Loucy (cell line): ENCODE data around the gene ADORA1.

Source experiments
- H2AFZ ChIP-seq: fragments of 200-600 bp; sonication (generic); 2 replicates; pipeline ENCODE4 v1.6.0; 2016; ENCODE audit warnings: antibody characterized with exemption, mild to moderate bottlenecking, low read length, moderate library complexity
- H3F3A ChIP-seq: fragments of 200-600 bp; 2 replicates; pipeline ENCODE4 v1.6.0; 2016; ENCODE audit warnings: antibody characterized with exemption, low read depth, mild to moderate bottlenecking
- H3K27me3 ChIP-seq: fragments of 200-600 bp; sonication (generic); 2 replicates; pipeline ENCODE4 v1.6.1; 2014; ENCODE audit warnings: low read length, mild to moderate bottlenecking; ENCODE audit not compliant: insufficient read depth, poor library complexity, severe bottlenecking
- H3K36me3 ChIP-seq: fragments of 200-600 bp; sonication (generic); 2 replicates; pipeline ENCODE4 v1.6.1; 2016; ENCODE audit warnings: low read length; ENCODE audit not compliant: insufficient read depth
- H3K4me1 ChIP-seq: fragments of 200-600 bp; sonication (generic); 2 replicates; pipeline ENCODE4 v1.5.1; 2014; ENCODE audit warnings: low read length, mild to moderate bottlenecking; ENCODE audit not compliant: insufficient read depth, poor library complexity, severe bottlenecking
- H3K4me2 ChIP-seq: fragments of 200-600 bp; sonication (generic); 2 replicates; pipeline ENCODE4 v1.6.0; 2014; ENCODE audit warnings: antibody characterized with exemption, low read length, low read depth, mild to moderate bottlenecking; ENCODE audit not compliant: poor library complexity, severe bottlenecking
- H3K4me3 ChIP-seq: fragments of 200-600 bp; sonication (generic); 2 replicates; pipeline ENCODE4 v1.5.1; 2014; ENCODE audit warnings: low read length, mild to moderate bottlenecking, mixed read lengths; ENCODE audit not compliant: poor library complexity, severe bottlenecking
- H3K79me2 ChIP-seq: fragments of 200-600 bp; sonication (generic); 2 replicates; pipeline ENCODE4 v1.6.1; 2014; ENCODE audit warnings: low read length; ENCODE audit not compliant: insufficient read depth
- H3K9ac ChIP-seq: fragments of 200-600 bp; sonication (generic); 2 replicates; pipeline ENCODE4 v1.6.0; 2014; ENCODE audit warnings: mild to moderate bottlenecking, low read depth, low read length, moderate library complexity; ENCODE audit not compliant: poor library complexity, severe bottlenecking
- H3K9me2 ChIP-seq: fragments of 200-600 bp; sonication (generic); replicated peaks from 2 replicates; pipeline ENCODE4 v1.6.1; 2016; ENCODE audit warnings: low read depth, low read length, mixed read lengths
- H3K9me3 ChIP-seq: fragments of 200-600 bp; sonication (generic); 2 replicates; pipeline ENCODE4 v1.6.1; 2014; ENCODE audit warnings: mild to moderate bottlenecking, antibody characterized with exemption, low read length, low read depth; ENCODE audit not compliant: insufficient read depth
- H4K20me1 ChIP-seq: fragments of 200-600 bp; sonication (generic); 2 replicates; pipeline ENCODE4 v1.6.0; 2014; ENCODE audit warnings: antibody characterized with exemption, low read length, mild to moderate bottlenecking; ENCODE audit not compliant: insufficient read depth, poor library complexity, severe bottlenecking
- CTCF ChIP-seq: fragments of 200-600 bp; sonication (generic); conservative IDR thresholded peaks from 2 replicates; pipeline ENCODE4 v1.5.1; 2014; ENCODE audit warnings: mild to moderate bottlenecking, antibody characterized with exemption, low read length
- EZH2phosphoT487 ChIP-seq: fragments of 200-600 bp; IDR thresholded peaks from 2 replicates; pipeline ENCODE4 v1.6.1; 2018; ENCODE audit warnings: antibody characterized with exemption, mild to moderate bottlenecking, moderate library complexity, borderline replicate concordance

ADORA1 gene

DNA sequence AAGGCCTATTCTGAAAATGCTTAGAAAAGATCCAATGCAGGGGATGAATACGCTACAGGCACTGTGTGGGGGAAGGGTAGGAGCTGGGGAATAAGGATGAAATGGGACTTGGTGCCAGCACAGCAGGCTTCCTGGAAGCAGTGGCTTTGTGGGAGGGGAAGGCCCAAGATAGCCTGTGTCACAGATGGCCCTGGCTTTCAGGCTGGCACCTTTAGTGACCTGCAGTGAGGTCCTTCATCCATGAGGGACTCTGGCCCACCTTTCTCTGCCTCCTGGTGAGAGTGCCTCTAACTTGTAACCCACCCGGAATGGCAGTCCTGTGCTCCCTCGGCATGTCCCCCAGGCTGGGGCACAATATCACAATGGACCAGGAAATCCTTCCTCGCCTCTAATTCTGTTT, 58.1 kb downstream of the ADORA1 start:
- Histone ChIP-seq H3K27me3 (no peaks in the 10 kb centered on the region), H3K4me1 (no peaks in the 10 kb centered on the region), H3K36me3 (no peaks in the 10 kb centered on the region), H3K9me2 (no peaks in the 10 kb centered on the region), H2AFZ (no peak overlapping the region), H3K9ac (no peak overlapping the region), H4K20me1 (no peaks in the 10 kb centered on the region), H3K4me2 (no peak overlapping the region), H3K4me3 (no peak overlapping the region), H3F3A (no peaks in the 10 kb centered on the region), H3K79me2 (no peaks in the 10 kb centered on the region), H3K9me3 (no peaks in the 10 kb centered on the region)
- no peak for TF ChIP-seq CTCF
- TF ChIP-seq EZH2phosphoT487: no peak

- no peak overlapping the region for H2AFZ ChIP-seq
- no peaks in the 10 kb centered on the region for H3K27me3 ChIP-seq
- H3K4me1 ChIP-seq: no peaks in the 10 kb centered on the region
- H3F3A ChIP-seq: no peaks in the 10 kb centered on the region
- H3K9me2 ChIP-seq: no peaks in the 10 kb centered on the region
- no peaks in the 10 kb centered on the region for H4K20me1 ChIP-seq
- TF ChIP-seq CTCF (no peak), EZH2phosphoT487 (no peak)
- no peak overlapping the region for H3K4me2 ChIP-seq
- no peak overlapping the region for H3K9ac ChIP-seq
- H3K9me3 ChIP-seq: no peaks in the 10 kb centered on the region
- H3K4me3 ChIP-seq: no peak overlapping the region
- no peaks in the 10 kb centered on the region for H3K36me3 ChIP-seq
- no peaks in the 10 kb centered on the region for H3K79me2 ChIP-seq
Measured at GRCh38 chr1:203186091-203186445, 58.5 kb downstream of the ADORA1 start.

DNA sequence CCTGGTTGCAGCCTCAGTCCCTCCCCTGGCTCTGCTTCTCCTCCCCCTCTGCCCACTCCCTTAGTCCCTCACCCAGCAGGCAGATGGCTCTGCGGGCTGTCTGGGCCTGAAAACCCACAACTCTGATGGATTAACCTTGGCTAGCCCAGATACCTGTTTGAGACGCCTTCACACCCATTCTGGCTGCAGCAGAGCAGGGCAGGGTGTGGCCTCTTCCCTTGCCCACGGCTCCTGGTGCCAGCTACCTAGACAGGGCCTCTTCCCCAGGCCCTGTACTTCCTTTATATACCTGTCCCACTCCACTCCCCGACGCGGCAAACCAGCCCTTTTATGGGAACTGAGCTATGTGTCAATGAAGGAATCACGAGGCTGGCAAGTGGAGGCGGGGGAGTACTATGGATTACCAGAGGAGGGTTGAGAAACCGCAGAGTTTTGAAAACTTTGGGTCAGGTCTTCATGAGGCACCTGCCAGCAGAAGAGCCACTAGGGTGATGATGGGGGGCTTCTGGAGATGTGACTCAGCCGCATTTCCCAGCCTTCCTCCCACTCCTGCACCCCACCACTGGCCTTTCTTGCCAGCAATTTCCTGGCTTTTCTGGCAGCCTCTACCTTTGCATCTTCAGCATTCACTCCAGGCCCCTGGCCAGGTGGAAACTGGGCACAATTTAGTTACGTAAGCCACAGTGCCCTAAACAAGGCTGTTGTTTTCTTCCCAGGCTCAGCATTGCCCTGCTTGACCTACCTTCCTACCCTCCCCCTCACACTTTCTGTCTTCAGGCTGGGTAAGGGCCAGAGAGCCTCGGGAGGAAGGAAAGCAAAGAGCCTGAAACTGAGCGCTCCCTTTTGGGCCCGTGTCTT, 59.1 kb downstream of the ADORA1 start, which contains the start of gene CHI3L1:
Gene CHI3L1, minus strand, starts transcription at position 259 of the 858 bp plus-strand sequence. Its CDS starts 81 bp downstream, at position 178.
- Histone ChIP-seq H3K9me2 (no peaks in the 10 kb centered on the region), H3K9ac (no peak within 1 kb of the TSS), H4K20me1 (no peaks in the 10 kb centered on the region), H3K4me2 (no peak within 1 kb of the TSS), H2AFZ (no peak within 1 kb of the TSS), H3K79me2 (no peaks in the 10 kb centered on the region), H3F3A (no peaks in the 10 kb centered on the region), H3K9me3 (no peaks in the 10 kb centered on the region), H3K36me3 (no peaks in the 10 kb centered on the region), H3K4me3 (no peak within 1 kb of the TSS), H3K27me3 (no peaks in the 10 kb centered on the region), H3K4me1 (no peaks in the 10 kb centered on the region)
- TF ChIP-seq CTCF (no peak), EZH2phosphoT487 (no peak)
